SK-N-SH (cell line): ENCODE data around the gene KCNIP4. TPM values are rescaled to one million over a fixed set of nuclear protein-coding genes. Genes with fewer than 3 reads are reported as not detected.

Experiments used
- CTCF ChIA-PET: fragments of 300-600, 350-600 bp; formaldehyde crosslinking; extraction: SDS; loops from one replicate; lab custom pipeline; 2021; lab: Yijun Ruan, JAX
- POLR2A ChIA-PET: fragments of 350-600 bp; sonication (Branson Sonifier 250); formaldehyde crosslinking; extraction: SDS; loops from one replicate; lab custom pipeline; 2020; ENCODE audit warnings: antibody characterized with exemption, inconsistent platforms; lab: Yijun Ruan, JAX
- DNase-seq: peaks from one replicate; pipeline ENCODE4 v3.0.0; 2012
- H2AFZ ChIP-seq: fragments of 200-600 bp; sonication (generic); 2 replicates; pipeline ENCODE4 v1.8.1; 2016; ENCODE audit warnings: antibody characterized with exemption, mild to moderate bottlenecking, low read depth
- H3F3A ChIP-seq: fragments of 200-600 bp; sonication (generic); replicated peaks from 2 replicates; pipeline ENCODE3; 2016; ENCODE audit warnings: antibody characterized with exemption, mild to moderate bottlenecking; ENCODE audit not compliant: insufficient read depth
- H3K27ac ChIP-seq, 2 experiments: fragments of 200-500 bp in 1 of 2; fragments of 200-600 bp in 1 of 2; sonication (Bioruptor generic) in 1 of 2; sonication (generic), shearing (Covaris generic) in 1 of 2; 2 replicates each; pipeline versions ENCODE4 v1.5.1 to v1.6.1; 2014 to 2016; ENCODE audit warnings: low read depth in 2 of 2, inconsistent platforms in 1 of 2, low read length in 1 of 2, mild to moderate bottlenecking in 1 of 2, mixed read lengths in 1 of 2
- H3K27me3 ChIP-seq: fragments of 200-600 bp; sonication (generic), shearing (Covaris generic); 2 replicates; pipeline ENCODE4 v1.6.1; 2016; ENCODE audit warnings: mixed run types; ENCODE audit not compliant: insufficient read depth
- H3K36me3 ChIP-seq, 2 experiments: fragments of 200-500 bp in 1 of 2; fragments of 200-600 bp in 1 of 2; sonication (Bioruptor generic) in 1 of 2; sonication (generic) in 1 of 2; replicated peaks in 1 of 2; 2 replicates each; pipeline versions ENCODE3 to v1.5.1; 2014 to 2016; ENCODE audit warnings: low read length in 1 of 2, mild to moderate bottlenecking in 1 of 2; ENCODE audit not compliant: insufficient read depth in 2 of 2, control insufficient read depth in 1 of 2
- H3K4me1 ChIP-seq, 2 experiments: fragments of 200-500 bp in 1 of 2; fragments of 200-600 bp in 1 of 2; sonication (Bioruptor generic) in 1 of 2; sonication (generic), shearing (Covaris generic) in 1 of 2; 2 replicates each; pipeline versions ENCODE4 v1.5.1 to v1.6.1; 2014 to 2016; ENCODE audit warnings: low read depth in 1 of 2, low read length in 1 of 2, mixed run types in 1 of 2; ENCODE audit not compliant: insufficient read depth in 2 of 2, control insufficient read depth in 1 of 2
- H3K4me2 ChIP-seq: fragments of 200-600 bp; sonication (generic), shearing (Covaris generic); 2 replicates; pipeline ENCODE4 v1.6.1; 2017; ENCODE audit warnings: mixed run types
- H3K4me3 ChIP-seq, 2 experiments: fragments of 200-500 bp in 1 of 2; fragments of 200-600 bp in 1 of 2; sonication (Bioruptor generic) in 1 of 2; sonication (generic), shearing (Covaris generic) in 1 of 2; 2 replicates each; pipeline versions ENCODE4 v1.5.1 to v1.8.1; 2014 to 2016; ENCODE audit warnings: low read depth in 2 of 2, inconsistent platforms in 1 of 2, low read length in 1 of 2, mild to moderate bottlenecking in 1 of 2, mixed read lengths in 1 of 2, moderate library complexity in 1 of 2
- H3K79me2 ChIP-seq: fragments of 200-600 bp; sonication (generic); 2 replicates; pipeline ENCODE4 v1.8.1; 2017; ENCODE audit warnings: mild to moderate bottlenecking; ENCODE audit not compliant: insufficient read depth
- H3K9ac ChIP-seq: fragments of 200-600 bp; sonication (generic); 2 replicates; pipeline ENCODE4 v1.6.1; 2017; ENCODE audit warnings: mixed run types
- H3K9me2 ChIP-seq: fragments of 200-600 bp; sonication (generic); 2 replicates; pipeline ENCODE4 v1.6.1; 2017; ENCODE audit warnings: mixed run types
- H3K9me3 ChIP-seq: fragments of 200-600 bp; sonication (generic); 2 replicates; pipeline ENCODE4 v1.6.1; 2017; ENCODE audit warnings: mixed run types, mild to moderate bottlenecking, moderate library complexity
- H4K20me1 ChIP-seq: fragments of 200-600 bp; sonication (generic); 2 replicates; pipeline ENCODE4 v1.6.1; 2017; ENCODE audit warnings: mild to moderate bottlenecking, mixed run types; ENCODE audit not compliant: insufficient read depth
- CHD2 ChIP-seq: fragments of 150-350 bp; IDR thresholded peaks from 2 replicates; pipeline ENCODE4 v1.6.1; 2018; ENCODE audit warnings: low read length; ENCODE audit not compliant: partially characterized antibody
- ELF1 ChIP-seq: IDR thresholded peaks from 2 replicates; pipeline ENCODE4 v1.4.0; 2012
- EP300 ChIP-seq, 2 experiments: IDR thresholded peaks; 2 replicates each; pipeline versions ENCODE4 v1.4.0 to v1.6.1; 2012; ENCODE audit warnings: borderline replicate concordance in 1 of 2, low read depth in 1 of 2, low read length in 1 of 2
- EZH2phosphoT487 ChIP-seq: fragments of 200-600 bp; sonication (generic); IDR thresholded peaks from 2 replicates; pipeline ENCODE4 v1.6.1; 2017; ENCODE audit warnings: low read depth, mixed run types, mild to moderate bottlenecking, antibody characterized with exemption, moderate library complexity, borderline replicate concordance
- FOSL2 ChIP-seq: IDR thresholded peaks from 2 replicates; pipeline ENCODE4 v1.4.0; 2012; ENCODE audit warnings: low read depth, mild to moderate bottlenecking, moderate library complexity, borderline replicate concordance
- FOXJ3 ChIP-seq: sonication (generic); formaldehyde crosslinking; IDR thresholded peaks from 2 replicates; pipeline ENCODE4 v1.5.1; 2020; ENCODE audit warnings: mild to moderate bottlenecking, missing genetic modification reagents
- FOXM1 ChIP-seq: IDR thresholded peaks from 2 replicates; pipeline ENCODE4 v1.4.0; 2012; ENCODE audit warnings: low read depth, mild to moderate bottlenecking
- GATA2 ChIP-seq: sonication (generic); formaldehyde crosslinking; IDR thresholded peaks from 2 replicates; pipeline ENCODE4 v1.5.0; 2020; ENCODE audit warnings: mild to moderate bottlenecking, missing genetic modification reagents
- JUND ChIP-seq: IDR thresholded peaks from 2 replicates; pipeline ENCODE4 v1.4.0; 2012
- MEF2A ChIP-seq: IDR thresholded peaks from 2 replicates; pipeline ENCODE4 v1.4.0; 2012; ENCODE audit warnings: low read depth, borderline replicate concordance
- MXI1 ChIP-seq: IDR thresholded peaks from 2 replicates; pipeline ENCODE4 v1.6.1; 2012; ENCODE audit warnings: mild to moderate bottlenecking, low read depth, low read length, improper control_type of control experiment
- RAD21 ChIP-seq: IDR thresholded peaks from 2 replicates; pipeline ENCODE4 v1.6.1; 2012; ENCODE audit warnings: mild to moderate bottlenecking, low read length
- RFX5 ChIP-seq: IDR thresholded peaks from 2 replicates; pipeline ENCODE4 v1.6.1; 2012; ENCODE audit warnings: mild to moderate bottlenecking, improper control_type of control experiment, low read length
- SIN3A ChIP-seq: IDR thresholded peaks from 2 replicates; pipeline ENCODE4 v1.6.1; 2012; ENCODE audit warnings: low read depth, mild to moderate bottlenecking, low read length, moderate library complexity, borderline replicate concordance
- SMC3 ChIP-seq: IDR thresholded peaks from 2 replicates; pipeline ENCODE4 v1.6.1; 2012; ENCODE audit warnings: low read depth, low read length, improper control_type of control experiment
- TAF1 ChIP-seq: IDR thresholded peaks from 2 replicates; pipeline ENCODE4 v1.6.1; 2012; ENCODE audit warnings: low read depth, mild to moderate bottlenecking, low read length, moderate library complexity, borderline replicate concordance
- TCF12 ChIP-seq: IDR thresholded peaks from 2 replicates; pipeline ENCODE4 v1.4.0; 2012
- WGBS: methylation state at CpG from one replicate; pipeline ENCODE4 v1.1.6; 2017; ENCODE audit warnings: low lambda C conversion rate; 5-methylcytosine and 5-hydroxymethylcytosine counted together
- polyA plus RNA-seq, 3 experiments: library from polyadenylated mRNA; depleted of rRNA; stranded (reverse); fragments of >200 nt; gene quantifications; 2 replicates each; pipeline ENCODE4 v1.2.3, GENCODE V29; 2012
- TF ChIP-seq, protein P1 (sequence below): IDR thresholded peaks from 2 replicates; pipeline ENCODE4 v1.4.0; 2012; ENCODE audit warnings: low read depth, borderline replicate concordance
- TF ChIP-seq, protein P2 (sequence below): IDR thresholded peaks from 2 replicates; pipeline ENCODE4 v1.6.1; 2012; ENCODE audit warnings: mild to moderate bottlenecking, low read depth, low read length, moderate library complexity
- TF ChIP-seq, protein P3 (sequence below): IDR thresholded peaks from 2 replicates; pipeline ENCODE4; 2012
- TF ChIP-seq, protein P4 (sequence below): fragments of 150-350 bp; IDR thresholded peaks from 2 replicates; pipeline ENCODE4 v1.6.1; 2016; ENCODE audit warnings: mild to moderate bottlenecking, low read depth, low read length

Gene KCNIP4
- polyA plus RNA-seq, 1 of the 3 experiments (the other 2 are of a cell fraction) = 0.18 TPM

- no peak for TF ChIP-seq FOXJ3 (CRISPR knock-in tag)
- no peak for TF ChIP-seq RFX5
- no peak for TF ChIP-seq FOXM1
- TF ChIP-seq SIN3A = no peak
- TF ChIP-seq, protein P1, sequence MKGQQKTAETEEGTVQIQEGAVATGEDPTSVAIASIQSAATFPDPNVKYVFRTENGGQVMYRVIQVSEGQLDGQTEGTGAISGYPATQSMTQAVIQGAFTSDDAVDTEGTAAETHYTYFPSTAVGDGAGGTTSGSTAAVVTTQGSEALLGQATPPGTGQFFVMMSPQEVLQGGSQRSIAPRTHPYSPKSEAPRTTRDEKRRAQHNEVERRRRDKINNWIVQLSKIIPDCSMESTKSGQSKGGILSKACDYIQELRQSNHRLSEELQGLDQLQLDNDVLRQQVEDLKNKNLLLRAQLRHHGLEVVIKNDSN = no peak
- no peak for TF ChIP-seq FOSL2
- TF ChIP-seq, protein P2, sequence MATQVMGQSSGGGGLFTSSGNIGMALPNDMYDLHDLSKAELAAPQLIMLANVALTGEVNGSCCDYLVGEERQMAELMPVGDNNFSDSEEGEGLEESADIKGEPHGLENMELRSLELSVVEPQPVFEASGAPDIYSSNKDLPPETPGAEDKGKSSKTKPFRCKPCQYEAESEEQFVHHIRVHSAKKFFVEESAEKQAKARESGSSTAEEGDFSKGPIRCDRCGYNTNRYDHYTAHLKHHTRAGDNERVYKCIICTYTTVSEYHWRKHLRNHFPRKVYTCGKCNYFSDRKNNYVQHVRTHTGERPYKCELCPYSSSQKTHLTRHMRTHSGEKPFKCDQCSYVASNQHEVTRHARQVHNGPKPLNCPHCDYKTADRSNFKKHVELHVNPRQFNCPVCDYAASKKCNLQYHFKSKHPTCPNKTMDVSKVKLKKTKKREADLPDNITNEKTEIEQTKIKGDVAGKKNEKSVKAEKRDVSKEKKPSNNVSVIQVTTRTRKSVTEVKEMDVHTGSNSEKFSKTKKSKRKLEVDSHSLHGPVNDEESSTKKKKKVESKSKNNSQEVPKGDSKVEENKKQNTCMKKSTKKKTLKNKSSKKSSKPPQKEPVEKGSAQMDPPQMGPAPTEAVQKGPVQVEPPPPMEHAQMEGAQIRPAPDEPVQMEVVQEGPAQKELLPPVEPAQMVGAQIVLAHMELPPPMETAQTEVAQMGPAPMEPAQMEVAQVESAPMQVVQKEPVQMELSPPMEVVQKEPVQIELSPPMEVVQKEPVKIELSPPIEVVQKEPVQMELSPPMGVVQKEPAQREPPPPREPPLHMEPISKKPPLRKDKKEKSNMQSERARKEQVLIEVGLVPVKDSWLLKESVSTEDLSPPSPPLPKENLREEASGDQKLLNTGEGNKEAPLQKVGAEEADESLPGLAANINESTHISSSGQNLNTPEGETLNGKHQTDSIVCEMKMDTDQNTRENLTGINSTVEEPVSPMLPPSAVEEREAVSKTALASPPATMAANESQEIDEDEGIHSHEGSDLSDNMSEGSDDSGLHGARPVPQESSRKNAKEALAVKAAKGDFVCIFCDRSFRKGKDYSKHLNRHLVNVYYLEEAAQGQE = no peak
- TF ChIP-seq GATA2 = no peak
Observed at GRCh38 chr4:20925176-20925575, 1023.4 kb downstream of the KCNIP4 start (continued).

- no peaks in the 10 kb centered on the region for H3K79me2 ChIP-seq
- POLR2A ChIA-PET = no interaction called here
- no peaks in the 10 kb centered on the region for H3F3A ChIP-seq
- no peaks in the 10 kb centered on the region for H3K4me1 ChIP-seq
- no peaks in the 10 kb centered on the region for H4K20me1 ChIP-seq
- no peak for DNase-seq
- H3K27me3 ChIP-seq = no peaks in the 10 kb centered on the region
- H3K9ac ChIP-seq = no peak overlapping the region
- no peak for TF ChIP-seq RAD21
- TF ChIP-seq EZH2phosphoT487 = no peak
- TF ChIP-seq TCF12 = no peak
- no peak for TF ChIP-seq MXI1
- no peak for TF ChIP-seq SIN3A
- TF ChIP-seq, protein P3, sequence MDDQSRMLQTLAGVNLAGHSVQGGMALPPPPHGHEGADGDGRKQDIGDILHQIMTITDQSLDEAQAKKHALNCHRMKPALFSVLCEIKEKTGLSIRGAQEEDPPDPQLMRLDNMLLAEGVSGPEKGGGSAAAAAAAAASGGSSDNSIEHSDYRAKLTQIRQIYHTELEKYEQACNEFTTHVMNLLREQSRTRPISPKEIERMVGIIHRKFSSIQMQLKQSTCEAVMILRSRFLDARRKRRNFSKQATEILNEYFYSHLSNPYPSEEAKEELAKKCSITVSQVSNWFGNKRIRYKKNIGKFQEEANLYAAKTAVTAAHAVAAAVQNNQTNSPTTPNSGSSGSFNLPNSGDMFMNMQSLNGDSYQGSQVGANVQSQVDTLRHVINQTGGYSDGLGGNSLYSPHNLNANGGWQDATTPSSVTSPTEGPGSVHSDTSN = no peak
- TF ChIP-seq, protein P4, sequence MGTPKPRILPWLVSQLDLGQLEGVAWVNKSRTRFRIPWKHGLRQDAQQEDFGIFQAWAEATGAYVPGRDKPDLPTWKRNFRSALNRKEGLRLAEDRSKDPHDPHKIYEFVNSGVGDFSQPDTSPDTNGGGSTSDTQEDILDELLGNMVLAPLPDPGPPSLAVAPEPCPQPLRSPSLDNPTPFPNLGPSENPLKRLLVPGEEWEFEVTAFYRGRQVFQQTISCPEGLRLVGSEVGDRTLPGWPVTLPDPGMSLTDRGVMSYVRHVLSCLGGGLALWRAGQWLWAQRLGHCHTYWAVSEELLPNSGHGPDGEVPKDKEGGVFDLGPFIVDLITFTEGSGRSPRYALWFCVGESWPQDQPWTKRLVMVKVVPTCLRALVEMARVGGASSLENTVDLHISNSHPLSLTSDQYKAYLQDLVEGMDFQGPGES = no peak
- no peak for TF ChIP-seq SMC3
- TF ChIP-seq EP300 (IDR thresholded peaks at IDR 0.05; ENCODE audit: borderline replicate concordance in 1 of 2, low read depth in 1 of 2, low read length in 1 of 2) = no peak
- no peak for TF ChIP-seq CHD2
- no peak for TF ChIP-seq FOSL2
- no peak for TF ChIP-seq TAF1
- no peak for TF ChIP-seq FOXM1
- TF ChIP-seq JUND = no peak
- no peak for TF ChIP-seq MEF2A
- TF ChIP-seq ELF1 = no peak
- H3K4me2 ChIP-seq = no peak overlapping the region
- no peaks in the 10 kb centered on the region for H3K36me3 ChIP-seq
- H2AFZ ChIP-seq = no peak overlapping the region
- CTCF ChIA-PET = no interaction called here
- H3K9me2 ChIP-seq = no peaks in the 10 kb centered on the region
- H3K27ac ChIP-seq = no peak overlapping the region
- no peak overlapping the region for H3K4me3 ChIP-seq
- WGBS = 47% methylated on average over 2 of the region's 2 CpGs
- no peaks in the 10 kb centered on the region for H3K9me3 ChIP-seq
Observed at GRCh38 chr4:20922962-20923361, 1025.6 kb downstream of the KCNIP4 start.
